Fibroblast of mammary gland (primary cell): ENCODE measurements around the gene CD28.

Source experiments
- DNase-seq: peaks from one replicate; pipeline ENCODE4 v3.0.0-alpha.2; 2010; ENCODE audit warnings: low read depth
- H3K4me3 ChIP-seq: 2 replicates; pipeline ENCODE4 v1.5.1; 2011; ENCODE audit warnings: low read depth, mild to moderate bottlenecking, low read length, moderate library complexity; ENCODE audit not compliant: control insufficient read depth
- TF ChIP-seq, protein P1 (sequence below): conservative IDR thresholded peaks from 2 replicates; pipeline ENCODE4 v1.5.1; 2011; ENCODE audit warnings: low read depth, low read length, inconsistent platforms; ENCODE audit not compliant: control insufficient read depth, insufficient read depth

Gene CD28

DNA sequence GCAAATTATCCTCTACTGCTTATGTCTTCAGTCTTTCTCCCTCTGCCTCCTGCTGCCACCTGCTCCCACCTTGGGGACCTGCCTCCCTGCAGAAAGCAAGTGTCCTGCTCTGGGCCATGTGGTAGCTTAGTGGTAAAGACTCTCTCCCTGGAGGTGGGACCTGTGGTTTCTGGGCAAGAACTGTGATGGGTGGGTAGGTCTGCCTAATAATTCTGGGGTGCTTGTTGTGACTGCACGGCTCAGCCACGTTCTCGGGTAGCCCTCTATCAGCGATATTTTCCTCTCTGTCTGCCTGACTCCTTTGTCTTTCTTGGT is 16.4 kb upstream of the CD28 start:
- TF ChIP-seq, protein P1, sequence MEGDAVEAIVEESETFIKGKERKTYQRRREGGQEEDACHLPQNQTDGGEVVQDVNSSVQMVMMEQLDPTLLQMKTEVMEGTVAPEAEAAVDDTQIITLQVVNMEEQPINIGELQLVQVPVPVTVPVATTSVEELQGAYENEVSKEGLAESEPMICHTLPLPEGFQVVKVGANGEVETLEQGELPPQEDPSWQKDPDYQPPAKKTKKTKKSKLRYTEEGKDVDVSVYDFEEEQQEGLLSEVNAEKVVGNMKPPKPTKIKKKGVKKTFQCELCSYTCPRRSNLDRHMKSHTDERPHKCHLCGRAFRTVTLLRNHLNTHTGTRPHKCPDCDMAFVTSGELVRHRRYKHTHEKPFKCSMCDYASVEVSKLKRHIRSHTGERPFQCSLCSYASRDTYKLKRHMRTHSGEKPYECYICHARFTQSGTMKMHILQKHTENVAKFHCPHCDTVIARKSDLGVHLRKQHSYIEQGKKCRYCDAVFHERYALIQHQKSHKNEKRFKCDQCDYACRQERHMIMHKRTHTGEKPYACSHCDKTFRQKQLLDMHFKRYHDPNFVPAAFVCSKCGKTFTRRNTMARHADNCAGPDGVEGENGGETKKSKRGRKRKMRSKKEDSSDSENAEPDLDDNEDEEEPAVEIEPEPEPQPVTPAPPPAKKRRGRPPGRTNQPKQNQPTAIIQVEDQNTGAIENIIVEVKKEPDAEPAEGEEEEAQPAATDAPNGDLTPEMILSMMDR = no peak
- H3K4me3 ChIP-seq = no peak overlapping the region
- DNase-seq = no peak

DNA sequence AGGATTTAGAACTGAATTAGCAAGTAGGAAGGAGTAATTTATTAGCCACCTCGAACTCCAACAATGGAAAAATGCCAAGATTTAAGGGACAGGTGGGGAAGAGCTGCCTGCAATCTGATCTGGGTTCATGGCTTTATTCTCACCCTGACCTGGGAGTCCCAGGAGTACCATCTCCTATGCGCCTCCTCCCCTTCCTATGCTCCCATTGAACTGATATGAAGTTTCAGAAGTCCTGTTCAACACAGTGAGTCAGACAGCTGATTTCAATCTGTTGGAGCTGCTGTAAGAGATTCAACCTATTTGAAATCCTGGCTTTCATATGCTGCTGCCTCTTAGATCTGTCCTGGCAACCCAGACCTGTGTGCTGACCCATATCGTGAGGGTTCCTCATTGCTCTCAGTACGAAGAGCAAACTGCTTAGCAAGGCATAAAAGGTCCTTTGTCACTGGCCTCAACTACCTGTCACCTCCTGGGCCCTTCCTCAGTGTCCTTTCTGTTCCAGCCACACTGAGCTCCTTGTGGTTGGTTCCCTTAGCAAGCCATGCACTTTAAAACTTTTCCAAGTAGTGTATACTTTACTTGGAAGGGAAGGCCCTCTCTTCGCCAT is 15.9 kb upstream of the CD28 start:
- DNase-seq = peak; percentile 53
- no peak overlapping the region for H3K4me3 ChIP-seq
- TF ChIP-seq, protein P1 = no peak

DNA sequence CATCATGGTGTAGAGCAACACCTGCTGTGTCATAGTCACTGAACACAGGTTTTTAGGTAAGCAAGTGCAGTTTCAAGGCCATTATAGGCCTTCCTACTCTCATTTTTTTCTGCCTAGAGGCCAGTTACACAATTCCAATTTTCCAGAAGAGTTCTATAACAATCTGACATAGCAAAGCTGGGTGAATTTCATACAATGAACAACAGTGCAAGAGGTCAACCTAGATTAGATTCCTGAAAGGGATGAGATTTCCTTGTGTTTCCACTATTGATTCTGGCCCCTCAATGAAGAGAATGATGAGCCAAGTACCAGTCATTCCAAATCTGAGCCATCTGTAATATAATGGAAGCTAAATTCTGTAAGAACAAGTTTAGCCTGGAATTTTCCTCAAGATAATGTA is 15.3 kb upstream of the CD28 start:
- TF ChIP-seq, protein P1 = no peak
- no peak overlapping the region for H3K4me3 ChIP-seq
- DNase-seq = no peak

DNA sequence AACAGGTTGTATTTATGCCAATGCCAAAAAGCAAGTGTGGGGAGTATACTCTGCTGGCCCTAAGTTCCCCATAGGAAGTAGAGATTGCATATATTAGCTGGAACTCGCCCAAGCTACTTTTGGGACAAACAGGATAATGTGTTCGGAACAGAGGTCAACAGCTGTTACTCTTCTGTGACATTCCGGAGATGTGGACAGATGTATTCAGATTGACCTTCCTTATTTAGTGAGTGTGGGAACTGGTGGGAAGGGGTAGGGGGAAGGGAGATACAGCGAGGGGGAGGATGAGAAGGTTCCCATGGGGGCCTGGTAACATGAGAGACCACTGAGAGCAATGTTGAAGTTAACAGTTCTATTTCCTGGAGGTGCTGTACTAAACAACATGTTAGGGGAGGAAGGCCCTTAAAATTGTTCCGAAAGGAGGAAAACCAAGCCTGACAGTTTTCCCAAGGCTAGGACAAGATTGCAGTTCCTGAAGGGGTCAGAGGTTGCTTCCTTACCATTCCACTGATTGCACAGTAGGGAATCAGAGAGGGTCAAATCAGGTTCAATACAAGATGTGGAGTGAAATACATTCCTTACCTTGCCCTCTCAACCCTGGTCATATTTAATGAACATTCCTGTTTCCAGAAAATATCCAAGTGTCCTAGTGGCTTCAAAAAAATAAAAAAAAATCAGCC is 14.3 kb upstream of the CD28 start:
- H3K4me3 ChIP-seq = no peak overlapping the region
- DNase-seq = no peak
- TF ChIP-seq, protein P1 = no peak

DNA sequence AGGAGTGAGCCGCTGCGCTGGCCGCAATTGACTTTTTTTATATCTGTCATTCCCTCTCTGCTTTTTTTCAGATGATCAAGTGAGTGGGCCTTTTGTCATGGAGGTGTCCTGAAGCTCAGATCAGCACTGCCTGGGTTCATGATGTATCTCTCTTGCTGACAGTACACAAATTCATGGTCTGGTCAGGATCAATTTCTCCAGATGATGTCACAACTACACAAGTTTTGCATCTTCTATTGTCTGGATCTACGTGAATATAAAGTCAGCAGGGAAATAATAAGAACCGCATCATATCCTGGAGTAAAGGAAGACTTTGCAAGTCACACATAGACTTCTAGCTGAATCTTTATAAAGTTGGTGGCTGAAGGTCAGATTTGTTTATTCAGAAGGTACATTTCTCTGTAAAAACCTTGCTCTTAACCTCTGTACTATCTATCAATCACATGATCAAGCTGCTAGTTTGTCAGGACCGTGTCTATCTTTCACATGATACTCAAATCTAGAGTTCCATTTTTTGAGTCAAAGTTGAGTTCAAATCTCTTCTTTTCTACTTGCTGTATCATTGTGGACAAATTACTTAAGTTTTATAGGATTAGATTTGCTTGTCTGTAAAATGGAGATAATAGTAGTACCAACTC is 13.1 kb upstream of the CD28 start:
- H3K4me3 ChIP-seq = no peak overlapping the region
- DNase-seq = no peak
- TF ChIP-seq, protein P1 = no peak

DNA sequence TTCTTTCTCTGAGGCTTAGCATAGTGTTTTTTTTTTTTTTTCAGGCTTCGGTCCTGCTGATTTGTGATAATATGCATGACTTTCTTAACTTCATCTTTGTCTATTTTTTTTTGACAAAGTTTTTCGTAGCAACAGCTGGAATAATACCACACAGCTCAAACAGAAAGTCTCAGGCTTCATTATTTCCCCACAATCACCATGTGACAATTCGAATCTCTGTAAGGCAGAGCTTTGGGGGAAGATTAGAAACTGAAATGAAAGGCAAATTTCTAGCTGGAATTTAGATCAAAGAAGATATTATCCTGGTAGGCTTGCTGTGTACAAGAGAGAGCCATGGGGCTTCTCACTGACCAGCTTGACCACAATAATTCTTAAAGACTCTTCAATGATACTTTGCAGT is 12.2 kb upstream of the CD28 start:
- no peak for DNase-seq
- no peak overlapping the region for H3K4me3 ChIP-seq
- TF ChIP-seq, protein P1 = no peak
